HG02884 (cell line): ENCODE measurements around the gene TMOD1.

Source experiments
- ATAC-seq: cut with Tn5 transposase; IDR thresholded peaks from one replicate; pipeline ENCODE4 v1.9.1; 2021; ENCODE audit warnings: mild to moderate bottlenecking, moderate library complexity; ENCODE audit not compliant: unreplicated experiment

The TMOD1 gene

DNA sequence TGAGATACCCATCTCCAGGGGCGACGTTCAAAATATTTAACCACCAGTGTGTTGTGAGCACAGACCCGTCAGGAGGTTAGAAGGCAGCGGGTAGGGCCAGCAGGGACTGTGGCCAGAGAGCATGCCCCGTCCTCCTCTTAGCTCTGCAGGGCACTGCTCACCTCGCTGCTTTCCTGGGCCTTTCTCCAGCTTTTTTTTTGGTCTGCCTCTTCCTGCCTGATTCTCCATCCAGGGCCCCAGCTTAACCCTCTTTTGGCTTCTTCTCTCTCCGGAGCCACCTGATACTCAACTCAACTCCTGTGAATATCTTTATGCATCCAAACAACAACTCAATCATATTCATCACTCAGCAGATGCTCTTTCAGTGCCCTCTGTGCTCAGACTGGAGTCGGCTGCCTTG lies 44.0 kb downstream of the TMOD1 start:
- ATAC-seq: no peak

GRCh38 chr9:97547098-97547829 lies 45.8 kb downstream of the TMOD1 start:
- no peak for ATAC-seq

DNA sequence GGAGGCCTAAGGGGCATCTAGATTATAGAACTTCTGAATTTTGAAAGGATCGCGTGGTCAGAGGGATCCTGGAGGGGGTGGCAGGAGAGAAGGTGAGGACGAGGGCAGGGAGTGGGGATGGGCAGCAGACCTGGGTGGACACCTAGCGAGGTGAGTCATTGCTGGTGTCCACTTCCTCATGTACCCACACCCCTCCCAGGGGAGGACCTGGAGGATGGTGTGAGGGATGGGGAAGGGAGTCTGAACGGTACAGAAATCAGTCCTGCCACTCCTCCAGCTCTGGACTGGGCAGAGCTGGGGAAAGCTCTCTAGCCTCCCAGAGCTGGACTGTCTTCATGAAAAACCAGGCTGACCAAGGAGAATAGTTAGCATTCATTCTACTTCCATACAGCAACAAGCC lies 46.9 kb downstream of the TMOD1 start:
- ATAC-seq: no peak

DNA sequence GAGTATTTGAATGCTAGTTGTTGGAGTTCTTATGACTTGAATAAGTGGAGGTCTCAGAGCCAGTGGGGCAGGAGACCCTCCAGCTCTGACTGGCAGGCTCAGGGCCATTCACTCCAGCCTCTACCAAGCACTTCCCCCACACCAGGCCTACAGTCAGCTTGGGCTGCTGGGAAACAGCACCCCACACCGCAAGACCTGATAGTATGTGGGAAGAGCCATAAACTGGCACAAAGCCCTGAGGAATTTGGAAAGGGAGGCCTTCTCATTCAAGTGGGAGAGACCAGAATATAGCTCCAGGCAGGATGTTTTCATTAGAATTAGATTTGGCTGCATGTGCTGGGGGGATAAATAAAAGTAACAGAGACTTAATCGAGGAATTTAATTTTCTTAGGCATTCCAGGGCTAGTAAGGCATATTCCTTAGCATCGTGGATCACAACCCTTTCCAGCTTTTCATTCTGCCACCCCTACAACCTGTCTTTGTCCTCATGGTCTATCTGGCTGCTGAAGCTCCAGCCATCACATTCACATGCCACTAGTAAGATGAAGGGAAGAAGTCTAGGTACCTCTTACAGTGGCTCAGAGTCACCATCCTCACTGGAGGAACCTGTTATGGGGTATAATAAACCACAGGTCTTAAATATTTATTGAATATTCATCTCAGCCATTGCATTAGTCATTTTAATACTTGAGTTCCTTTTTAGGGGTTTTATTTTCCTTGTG lies 47.5 kb downstream of the TMOD1 start:
- no peak for ATAC-seq

- no peak for ATAC-seq
These were observed 48.9 kb downstream of the TMOD1 start for GRCh38 chr9:97550386-97550785.

DNA sequence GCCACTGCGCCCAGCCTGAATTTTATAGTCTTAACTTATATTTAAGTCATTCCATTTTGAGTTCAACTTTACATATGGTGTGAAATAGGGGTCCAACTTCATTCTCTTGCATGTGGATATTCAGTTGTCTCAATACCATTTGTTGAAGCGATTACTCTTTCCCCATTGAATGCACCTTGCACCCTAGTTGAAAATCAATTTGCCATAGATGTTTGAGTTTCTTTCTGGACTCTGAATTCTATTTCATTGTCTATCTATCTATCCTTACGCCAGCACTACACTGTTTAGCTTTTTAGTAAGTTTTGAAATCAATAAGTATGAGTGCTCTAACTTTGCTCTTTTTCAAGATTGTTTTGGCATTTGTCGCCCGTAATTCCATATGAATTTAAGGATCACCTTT lies 49.8 kb downstream of the TMOD1 start:
- no peak for ATAC-seq

DNA sequence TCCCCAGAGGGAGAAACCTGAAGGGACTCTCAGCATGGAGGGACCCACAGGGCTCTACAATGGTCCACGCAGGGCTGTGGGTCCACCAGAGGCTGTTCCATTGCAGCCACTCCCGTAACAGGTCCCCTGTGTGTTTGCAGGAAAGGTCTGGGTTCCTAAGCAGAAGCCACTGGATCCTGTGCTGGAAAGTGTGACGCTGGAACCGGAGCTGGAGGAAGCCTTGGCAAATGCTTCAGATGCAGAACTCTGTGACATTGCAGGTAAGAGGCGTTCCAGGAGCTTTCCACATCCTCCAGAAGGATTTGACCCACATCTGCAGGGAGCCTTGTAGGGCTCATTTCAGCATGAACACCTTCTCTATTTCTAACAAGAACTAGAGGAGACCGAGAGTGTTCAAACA lies 51.7 kb downstream of the TMOD1 start:
- ATAC-seq: no peak

- ATAC-seq: no peak
These were observed 52.4 kb downstream of the TMOD1 start for GRCh38 chr9:97553841-97554240.

- ATAC-seq: no peak
These were observed 53.2 kb downstream of the TMOD1 start for GRCh38 chr9:97554566-97555075.

DNA sequence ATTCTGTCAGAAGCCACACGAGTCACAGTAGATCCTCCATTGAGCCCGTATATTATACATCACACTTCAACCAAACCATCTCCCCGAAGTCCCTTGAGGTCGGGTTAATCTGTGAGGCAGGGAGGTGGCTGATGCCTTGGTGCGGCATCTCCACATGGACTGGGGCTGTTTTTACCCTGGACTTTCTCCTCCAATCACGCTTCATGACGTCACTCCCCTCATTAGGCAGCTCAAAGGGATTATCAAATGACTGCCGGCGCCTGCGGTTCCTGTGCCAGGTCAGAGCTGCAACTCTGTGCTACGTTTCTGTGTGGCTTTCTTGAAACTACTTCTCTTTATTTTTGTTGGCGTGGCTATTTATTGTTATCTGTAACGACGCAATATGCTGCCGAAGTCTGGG lies 53.7 kb downstream of the TMOD1 start:
- ATAC-seq: no peak

GRCh38 chr9:97556036-97556720 lies 54.7 kb downstream of the TMOD1 start:
- no peak for ATAC-seq

- ATAC-seq: no peak
These were observed 55.5 kb downstream of the TMOD1 start for GRCh38 chr9:97556721-97557605.

DNA sequence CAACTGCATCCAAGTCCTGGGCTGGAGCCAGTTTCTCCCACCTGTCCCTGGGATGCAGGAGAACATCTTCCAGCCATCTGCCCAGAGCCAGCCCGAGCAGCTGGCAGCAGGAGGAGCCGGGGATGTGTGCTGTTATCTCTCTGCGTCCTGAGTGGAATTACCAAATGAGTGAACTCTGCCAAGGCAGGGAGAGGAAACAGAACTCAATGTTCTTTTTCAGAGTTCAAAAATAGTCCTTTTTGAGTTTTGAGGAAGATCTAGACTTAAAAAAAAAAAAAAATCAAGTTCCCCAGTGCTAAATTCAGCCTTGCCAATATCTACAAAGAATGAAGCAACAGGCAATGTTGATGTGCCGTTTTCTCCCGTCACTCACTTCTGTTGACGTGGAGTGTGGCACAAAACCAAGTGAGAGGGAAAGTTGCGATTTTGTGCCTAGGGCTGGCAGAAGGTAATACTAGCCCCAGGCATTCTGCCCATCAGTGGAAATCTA lies 56.2 kb downstream of the TMOD1 start:
- ATAC-seq: no peak

- ATAC-seq: peak; percentile 23
These were observed 57.2 kb downstream of the TMOD1 start for GRCh38 chr9:97558701-97559101.

DNA sequence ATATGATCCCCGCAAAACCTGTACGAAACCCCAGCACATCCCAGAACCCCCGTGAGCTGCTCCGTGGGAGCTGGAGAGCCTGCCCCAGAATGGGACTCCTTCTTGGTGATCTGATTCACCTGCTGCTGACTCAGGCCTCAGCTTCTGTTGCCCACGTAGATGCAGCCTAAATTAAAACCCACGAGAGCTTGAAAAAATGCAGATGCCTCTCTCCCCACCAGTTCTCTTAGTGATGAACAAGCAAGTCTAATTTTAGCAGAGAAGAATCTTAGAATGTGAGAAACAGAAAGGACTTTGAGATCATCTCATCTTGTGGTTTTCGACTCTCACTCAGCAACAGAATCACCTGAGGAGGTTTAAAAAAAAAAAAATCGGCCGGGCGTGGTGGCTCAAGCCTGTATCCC lies 57.6 kb downstream of the TMOD1 start:
- ATAC-seq: peak; percentile 68

- ATAC-seq: no peak
These were observed 58.7 kb downstream of the TMOD1 start for GRCh38 chr9:97560154-97560553.

GRCh38 chr9:97560851-97561250 lies 59.4 kb downstream of the TMOD1 start:
- ATAC-seq: no peak

DNA sequence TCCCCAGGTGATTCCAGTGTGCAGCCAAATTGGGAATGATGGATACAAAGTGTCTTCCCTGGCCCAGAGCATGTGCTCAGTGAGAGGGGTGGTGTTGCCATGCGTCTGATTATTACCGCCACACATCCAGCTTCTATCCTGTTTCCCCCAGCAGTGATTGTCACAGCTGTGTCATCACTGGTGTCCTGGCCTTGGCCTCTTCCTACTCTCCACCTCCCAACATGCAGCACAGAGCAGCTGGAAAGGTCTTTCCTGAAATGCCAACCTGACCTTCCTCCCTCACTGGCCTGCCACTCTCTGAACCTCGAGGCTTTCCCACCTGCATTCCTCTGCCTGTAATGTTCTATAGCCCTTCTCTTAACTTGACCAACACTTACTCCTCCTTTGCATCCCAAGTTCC lies 60.0 kb downstream of the TMOD1 start:
- ATAC-seq: no peak

DNA sequence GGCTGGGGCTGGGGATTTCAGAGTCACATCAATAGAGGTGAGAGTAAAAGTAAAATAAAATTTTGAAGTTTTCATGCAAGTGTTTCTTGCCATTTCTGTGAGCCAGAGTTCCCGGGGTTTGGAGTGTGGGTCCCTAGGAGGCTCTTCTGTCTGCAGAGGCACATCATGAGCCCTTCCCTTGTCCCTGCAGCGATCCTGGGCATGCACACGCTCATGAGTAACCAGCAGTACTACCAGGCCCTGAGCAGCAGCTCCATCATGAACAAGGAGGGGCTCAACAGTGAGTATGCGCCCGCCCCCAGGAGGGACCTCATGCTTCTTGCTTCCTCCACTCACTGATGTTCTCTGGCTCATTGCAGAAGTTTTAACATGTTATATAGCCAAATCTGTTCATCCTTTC lies 61.1 kb downstream of the TMOD1 start:
- no peak for ATAC-seq

GRCh38 chr9:97563458-97564135 lies 62.1 kb downstream of the TMOD1 start:
- ATAC-seq: no peak
